GM12878 (cell line): ENCODE measurements around the gene EPB41L4B.

ENCODE experiments used
- IKZF2 ChIP-seq, 2 experiments: fragments of 450-650 bp; IDR thresholded peaks; 2 replicates each; pipeline ENCODE4 v1.6.1; 2017; ENCODE audit warnings: mild to moderate bottlenecking in 2 of 2, moderate library complexity in 2 of 2
- NR2C1 ChIP-seq: fragments of 450-650 bp; IDR thresholded peaks from 2 replicates; pipeline ENCODE4 v1.6.1; 2017; ENCODE audit warnings: antibody characterized with exemption, mild to moderate bottlenecking, moderate library complexity
- RAD21 ChIP-seq: IDR thresholded peaks from 2 replicates; pipeline ENCODE4 v1.6.1; 2011; ENCODE audit warnings: mild to moderate bottlenecking, low read depth, low read length, moderate library complexity; ENCODE audit not compliant: insufficient read depth
- SREBF2 ChIP-seq: IDR thresholded peaks from 2 replicates; pipeline ENCODE4 v1.6.1; 2012; ENCODE audit warnings: mild to moderate bottlenecking, low read length

GRCh38 chr9:109205526-109205925, 115.3 kb downstream of the EPB41L4B start:
- no peak for TF ChIP-seq SREBF2
- TF ChIP-seq NR2C1 = no peak
- TF ChIP-seq RAD21 = no peak
- no peak for TF ChIP-seq IKZF2 (IDR thresholded peaks at IDR 0.05)
